CD14-positive monocyte (primary cell): ENCODE results near the gene NNMT. TPM values are rescaled to one million over a fixed set of nuclear protein-coding genes. Genes with fewer than 3 reads are reported as not detected.

Source experiments
- DNase-seq, 3 donors: peaks; one replicate each; pipeline ENCODE4 v3.0.0-alpha.2; 2011 to 2022
- H2AFZ ChIP-seq: 2 replicates; pipeline ENCODE4 v1.6.0; 2012; ENCODE audit warnings: mild to moderate bottlenecking, low read depth, low read length, inconsistent platforms; ENCODE audit not compliant: insufficient read depth, poor library complexity, severe bottlenecking
- H3K27ac ChIP-seq, 2 donors: 1 replicate in 1 of 2; 2 replicates in 1 of 2; pipeline ENCODE4 v1.5.1; 2012 to 2013; ENCODE audit warnings: low read length in 2 of 2, control low read depth in 1 of 2, inconsistent platforms in 1 of 2, low read depth in 1 of 2, mild to moderate bottlenecking in 1 of 2
- H3K27me3 ChIP-seq, 2 donors: one replicate each; pipeline versions ENCODE4 v1.6.0 to v1.6.1; 2011 to 2013; ENCODE audit warnings: low read length in 2 of 2; ENCODE audit not compliant: control insufficient read depth in 2 of 2, insufficient read depth in 2 of 2
- H3K36me3 ChIP-seq, 2 donors: replicated peaks in 1 of 2; 1 replicate in 1 of 2; 2 replicates in 1 of 2; pipeline versions ENCODE4 v1.5.1 to v1.6.1; 2012 to 2013; ENCODE audit warnings: low read length in 2 of 2, control low read depth in 1 of 2, inconsistent platforms in 1 of 2, mild to moderate bottlenecking in 1 of 2; ENCODE audit not compliant: insufficient read depth in 2 of 2, control insufficient read depth in 1 of 2
- H3K4me1 ChIP-seq, 2 donors: 1 replicate in 1 of 2; 2 replicates in 1 of 2; pipeline versions ENCODE4 v1.5.1 to v1.6.1; 2012 to 2013; ENCODE audit warnings: low read length in 2 of 2, control low read depth in 1 of 2, inconsistent platforms in 1 of 2, mild to moderate bottlenecking in 1 of 2, moderate library complexity in 1 of 2; ENCODE audit not compliant: insufficient read depth in 2 of 2, control insufficient read depth in 1 of 2
- H3K4me2 ChIP-seq: replicated peaks from 2 replicates; pipeline ENCODE3; 2012; ENCODE audit warnings: low read length, moderate library complexity, mild to moderate bottlenecking; ENCODE audit not compliant: poor library complexity, severe bottlenecking; ENCODE audit errors: extremely low read depth
- H3K4me3 ChIP-seq, 3 experiments: fragments of 200-600 bp in 1 of 3; sonication (generic) in 1 of 3; replicated peaks in 1 of 3; 1 replicate in 2 of 3; 2 replicates in 1 of 3; pipeline ENCODE4 v1.5.1; 2011 to 2013; ENCODE audit warnings: low read length in 3 of 3, mild to moderate bottlenecking in 3 of 3, control low read depth in 2 of 3, low read depth in 2 of 3, inconsistent platforms in 1 of 3, moderate library complexity in 1 of 3
- H3K79me2 ChIP-seq: 2 replicates; pipeline ENCODE4 v1.6.0; 2012; ENCODE audit warnings: mild to moderate bottlenecking, control low read depth, inconsistent platforms, low read length, moderate library complexity; ENCODE audit not compliant: insufficient read depth
- H3K9ac ChIP-seq: 2 replicates; pipeline ENCODE4 v1.6.0; 2017; ENCODE audit warnings: low read length, mild to moderate bottlenecking; ENCODE audit not compliant: insufficient read depth, poor library complexity, severe bottlenecking
- H3K9me3 ChIP-seq, 2 donors: replicated peaks in 1 of 2; 1 replicate in 1 of 2; 2 replicates in 1 of 2; pipeline versions ENCODE4 v1.5.1 to v1.6.1; 2012 to 2013; ENCODE audit warnings: low read length in 2 of 2, control low read depth in 1 of 2; ENCODE audit not compliant: control insufficient read depth in 1 of 2, insufficient read depth in 1 of 2
- H4K20me1 ChIP-seq: 2 replicates; pipeline ENCODE4 v1.6.0; 2012; ENCODE audit warnings: mild to moderate bottlenecking, low read length, control low read depth, moderate library complexity; ENCODE audit not compliant: insufficient read depth
- H3K27ac Mint-ChIP-seq, 7 donors: one replicate each; pipeline ENCODE4 v1.8.0; 2020; ENCODE audit warnings: mild to moderate bottlenecking in 7 of 7, mixed read lengths in 7 of 7, moderate library complexity in 6 of 7, inconsistent platforms in 2 of 7
- H3K27me3 Mint-ChIP-seq, 3 donors: one replicate each; pipeline ENCODE4 v1.8.0; 2021 to 2022; ENCODE audit warnings: low read depth in 3 of 3, mild to moderate bottlenecking in 3 of 3, mixed read lengths in 3 of 3, moderate library complexity in 3 of 3, inconsistent platforms in 1 of 3
- H3K36me3 Mint-ChIP-seq, 2 donors: one replicate each; pipeline ENCODE4 v1.8.0; 2020; ENCODE audit warnings: mixed read lengths in 2 of 2, inconsistent platforms in 1 of 2, mild to moderate bottlenecking in 1 of 2
- H3K4me1 Mint-ChIP-seq: one replicate; pipeline ENCODE4 v1.8.0; 2020; ENCODE audit warnings: mild to moderate bottlenecking, mixed read lengths
- H3K4me3 Mint-ChIP-seq, 2 donors: one replicate each; pipeline ENCODE4 v1.8.0; 2020; ENCODE audit warnings: mild to moderate bottlenecking in 2 of 2, mixed read lengths in 2 of 2, moderate library complexity in 1 of 2
- H3K9me3 Mint-ChIP-seq, 7 donors: one replicate each; pipeline ENCODE4 v1.8.0; 2020 to 2022; ENCODE audit warnings: mixed read lengths in 7 of 7, mild to moderate bottlenecking in 6 of 7, moderate library complexity in 6 of 7, inconsistent platforms in 2 of 7
- WGBS: methylation state at CpG from one replicate; pipeline ENCODE4 v1.1.5; 2013; ENCODE audit warnings: missing lambda C conversion rate; ENCODE audit not compliant: insufficient coverage; 5-methylcytosine and 5-hydroxymethylcytosine counted together
- intact Hi-C, 2 donors: fragments of 100-400 bp; cut with micrococcal nuclease; formaldehyde crosslinking; loops; one replicate each; pipeline versions ENCODE4 v1.15.0 to v1.15.1; 2023
- polyA plus RNA-seq, 3 donors: library from polyadenylated mRNA; depleted of rRNA in 1 of 3; unstranded in 2 of 3; stranded (reverse) in 1 of 3; fragments of 300-500 nt in 2 of 3; fragments of >200 nt in 1 of 3; fragmentation: Illumina TruSeq in 2 of 3; gene quantifications; 1 replicate in 2 of 3; 2 replicates in 1 of 3; pipeline ENCODE4 v1.2.3, GENCODE V29; 2012 to 2021
- TF ChIP-seq, protein P1 (sequence below): fragments of 200-600 bp; IDR thresholded peaks from one replicate; pipeline ENCODE4 v1.8.0; 2022; ENCODE audit warnings: antibody characterized with exemption, mild to moderate bottlenecking

NNMT gene
- polyA plus RNA-seq, 3 donors = not detected

GRCh38 chr11:114276077-114276476 lies 20.1 kb upstream of the NNMT start:
- Histone ChIP-seq H2AFZ (no peak overlapping the region), H4K20me1 (no peaks in the 10 kb centered on the region), H3K4me3 (no peak overlapping the region), H3K36me3 (no peaks in the 10 kb centered on the region), H3K27ac (no peak overlapping the region), H3K4me2 (no peak overlapping the region), H3K79me2 (no peaks in the 10 kb centered on the region), H3K27me3 (peaks cover 2 to 6% of the 10 kb centered on the region in 2 donors), H3K9me3 (no peaks in the 10 kb centered on the region), H3K4me1 (no peaks in the 10 kb centered on the region), H3K9ac (no peak overlapping the region)
- Mint-ChIP-seq H3K36me3 (no peaks in the 10 kb centered on the region), H3K9me3 (no peaks in the 10 kb centered on the region), H3K27ac (no peak overlapping the region), H3K4me3 (no peak overlapping the region), H3K27me3 (peaks cover 9 to 32% (median 14%) of the 10 kb centered on the region in 3 donors), H3K4me1 (no peaks in the 10 kb centered on the region)
- TF ChIP-seq, protein P1, sequence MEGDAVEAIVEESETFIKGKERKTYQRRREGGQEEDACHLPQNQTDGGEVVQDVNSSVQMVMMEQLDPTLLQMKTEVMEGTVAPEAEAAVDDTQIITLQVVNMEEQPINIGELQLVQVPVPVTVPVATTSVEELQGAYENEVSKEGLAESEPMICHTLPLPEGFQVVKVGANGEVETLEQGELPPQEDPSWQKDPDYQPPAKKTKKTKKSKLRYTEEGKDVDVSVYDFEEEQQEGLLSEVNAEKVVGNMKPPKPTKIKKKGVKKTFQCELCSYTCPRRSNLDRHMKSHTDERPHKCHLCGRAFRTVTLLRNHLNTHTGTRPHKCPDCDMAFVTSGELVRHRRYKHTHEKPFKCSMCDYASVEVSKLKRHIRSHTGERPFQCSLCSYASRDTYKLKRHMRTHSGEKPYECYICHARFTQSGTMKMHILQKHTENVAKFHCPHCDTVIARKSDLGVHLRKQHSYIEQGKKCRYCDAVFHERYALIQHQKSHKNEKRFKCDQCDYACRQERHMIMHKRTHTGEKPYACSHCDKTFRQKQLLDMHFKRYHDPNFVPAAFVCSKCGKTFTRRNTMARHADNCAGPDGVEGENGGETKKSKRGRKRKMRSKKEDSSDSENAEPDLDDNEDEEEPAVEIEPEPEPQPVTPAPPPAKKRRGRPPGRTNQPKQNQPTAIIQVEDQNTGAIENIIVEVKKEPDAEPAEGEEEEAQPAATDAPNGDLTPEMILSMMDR = no peak
- DNase-seq = no peak
- intact Hi-C loops = no loop called here
- WGBS = 59% methylated on average over 3 of the region's 5 CpGs

DNA sequence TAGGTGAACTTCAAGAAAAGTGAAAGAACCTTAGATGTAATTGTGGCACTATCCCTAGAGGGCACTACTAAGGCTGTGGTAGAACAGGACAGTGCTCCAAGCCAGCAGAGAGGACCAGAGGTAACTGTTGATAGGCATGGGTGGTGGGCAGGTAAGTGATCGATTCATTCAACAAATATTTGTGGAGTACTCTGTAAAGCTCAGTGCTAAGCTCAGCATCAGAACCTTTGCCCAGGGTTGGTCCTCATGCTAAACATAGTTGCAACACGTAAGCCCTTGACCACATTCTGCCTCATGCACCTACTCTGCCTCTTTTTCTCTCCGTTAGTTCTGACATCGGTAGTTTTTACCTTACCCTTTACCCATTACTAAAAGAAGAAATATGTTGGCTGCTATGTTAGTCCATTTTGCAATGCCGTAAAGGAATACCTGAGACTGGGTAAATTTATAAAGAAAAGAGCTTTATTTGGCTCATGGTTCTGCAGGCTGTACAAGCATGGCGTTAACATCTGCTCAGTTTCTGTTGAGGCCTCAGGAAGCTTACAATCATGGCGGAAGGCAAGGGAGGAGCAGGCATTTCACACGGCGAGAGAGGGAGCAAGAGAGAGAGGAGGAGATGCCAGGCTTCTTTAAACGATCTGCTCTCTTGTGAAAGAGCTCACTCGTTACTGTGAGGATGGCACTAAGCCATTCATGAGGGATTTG lies 18.4 kb upstream of the NNMT start:
- H3K4me2 ChIP-seq = no peak overlapping the region
- no peaks in the 10 kb centered on the region for H3K36me3 ChIP-seq
- intact Hi-C loops = no loop called here
- 94% methylated on average over 6 of the region's 11 CpGs for WGBS
- H3K4me1 Mint-ChIP-seq = no peaks in the 10 kb centered on the region
- no peaks in the 10 kb centered on the region for H3K9me3 Mint-ChIP-seq
- H3K9me3 ChIP-seq = no peaks in the 10 kb centered on the region
- H3K79me2 ChIP-seq = no peaks in the 10 kb centered on the region
- no peaks in the 10 kb centered on the region for H3K36me3 Mint-ChIP-seq
- H4K20me1 ChIP-seq = no peaks in the 10 kb centered on the region
- H3K27me3 Mint-ChIP-seq = peaks cover 8 to 29% (median 14%) of the 10 kb centered on the region in 3 donors
- H3K4me1 ChIP-seq = no peaks in the 10 kb centered on the region
- no peak overlapping the region for H3K4me3 Mint-ChIP-seq
- no peak overlapping the region for H3K27ac ChIP-seq
- no peak overlapping the region for H3K4me3 ChIP-seq
- TF ChIP-seq, protein P1 = no peak
- no peak overlapping the region for H2AFZ ChIP-seq
- H3K27me3 ChIP-seq = peaks cover 0 to 6% of the 10 kb centered on the region in 2 donors
- H3K27ac Mint-ChIP-seq = no peak overlapping the region
- H3K9ac ChIP-seq = no peak overlapping the region
- no peak for DNase-seq
